ENCODE measurements around the gene DCAF17. TPM values are rescaled to one million over a fixed set of nuclear protein-coding genes. Genes with fewer than 3 reads are reported as not detected.
"Not testable (repeated sequence)": the region's sequence is repeated elsewhere in the genome, so short reads cannot be mapped to it uniquely, and the experiment has no call there.

DCAF17 gene
- polyA plus RNA-seq, 5 donors, result 17.8 to 34.5 (median 32.5) TPM

DNA sequence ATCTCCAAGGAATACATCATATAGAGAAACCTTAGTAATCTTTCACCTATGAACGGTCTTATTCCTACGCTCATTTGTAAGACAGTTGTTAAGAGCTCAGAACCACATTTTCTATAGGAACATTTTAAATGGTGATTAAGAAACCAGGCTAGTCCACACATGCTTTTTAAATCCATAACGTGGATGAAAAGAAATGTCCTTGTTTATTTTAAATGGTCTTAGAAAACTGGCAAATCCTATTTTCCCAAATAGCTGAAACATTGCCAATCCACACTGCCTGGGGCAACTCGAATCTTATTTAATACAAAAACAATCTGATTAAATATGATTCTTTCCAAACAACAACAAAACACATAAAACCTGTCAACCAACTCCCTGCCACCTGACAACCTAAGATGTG is 23.9 kb upstream of the DCAF17 start:
- DNase-seq, result no peak

DNA sequence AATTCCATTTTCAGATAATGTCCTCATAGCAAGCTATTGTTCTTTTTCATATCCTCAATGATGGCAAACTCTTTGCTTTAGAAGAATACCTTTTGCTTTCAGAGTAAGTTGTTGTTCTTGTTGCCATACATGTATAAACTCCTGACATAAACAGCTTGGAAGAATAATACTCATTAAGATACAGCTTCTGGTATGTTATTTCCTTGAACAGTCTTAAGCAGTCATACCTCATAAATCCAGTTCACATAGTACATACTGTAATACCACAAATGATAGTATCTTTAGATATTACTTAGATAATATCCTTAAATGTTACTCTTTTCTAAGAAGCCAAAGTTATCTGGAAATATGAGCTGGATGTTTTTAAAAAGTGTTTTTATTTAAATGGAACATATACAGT is 23.4 kb upstream of the DCAF17 start:
- no peak for DNase-seq

DNA sequence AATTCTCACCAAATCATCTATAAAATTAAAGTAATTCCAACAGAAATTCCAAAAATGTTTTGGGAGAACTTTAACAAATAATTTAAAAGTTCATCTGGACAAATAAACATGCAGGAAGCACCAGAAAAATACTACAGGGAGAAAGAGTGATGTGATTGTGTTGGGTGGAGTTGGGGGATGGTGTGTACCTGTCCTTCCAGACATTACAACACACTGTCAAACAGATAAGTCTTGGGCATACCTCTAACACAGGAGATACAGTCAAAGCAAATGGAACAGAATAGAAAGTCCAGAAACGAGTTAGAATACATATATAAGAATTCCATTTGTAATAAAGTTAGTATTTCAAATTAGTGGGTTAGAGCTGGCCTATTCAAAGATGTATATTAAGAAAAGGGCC is 22.8 kb upstream of the DCAF17 start:
- DNase-seq, result no peak

DNA sequence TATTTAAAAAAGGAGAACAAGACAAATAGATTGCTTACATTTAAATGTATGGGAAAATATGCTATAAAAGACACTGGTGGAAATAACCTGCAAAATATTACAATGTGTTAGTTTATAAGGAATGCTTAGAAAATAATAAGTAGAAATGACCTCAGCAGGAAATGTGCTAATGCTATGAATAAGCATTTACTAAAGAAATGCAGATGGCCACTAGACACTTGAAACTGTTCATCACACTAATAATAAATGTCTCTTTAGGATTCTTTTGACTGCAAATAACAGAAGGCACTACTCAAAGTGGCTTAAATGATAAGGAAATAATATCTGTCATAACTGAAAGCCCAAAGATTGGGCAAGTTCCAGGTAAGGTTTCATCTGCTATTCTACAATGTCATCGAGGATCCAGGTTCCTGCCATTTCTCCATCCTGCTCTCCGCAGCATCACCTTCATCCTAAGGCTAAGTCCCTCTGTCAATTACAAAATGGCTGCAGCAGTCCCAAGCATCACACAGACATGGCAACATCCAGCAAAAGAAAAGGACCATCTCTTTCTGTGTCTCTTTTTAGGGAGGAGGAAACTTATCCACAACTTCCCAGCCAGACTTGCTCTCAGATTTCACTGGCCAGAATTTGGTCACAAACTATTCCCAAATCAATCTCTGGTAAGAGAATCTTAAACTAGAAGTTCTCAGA is 22.1 kb upstream of the DCAF17 start:
- DNase-seq, result no peak

DNA sequence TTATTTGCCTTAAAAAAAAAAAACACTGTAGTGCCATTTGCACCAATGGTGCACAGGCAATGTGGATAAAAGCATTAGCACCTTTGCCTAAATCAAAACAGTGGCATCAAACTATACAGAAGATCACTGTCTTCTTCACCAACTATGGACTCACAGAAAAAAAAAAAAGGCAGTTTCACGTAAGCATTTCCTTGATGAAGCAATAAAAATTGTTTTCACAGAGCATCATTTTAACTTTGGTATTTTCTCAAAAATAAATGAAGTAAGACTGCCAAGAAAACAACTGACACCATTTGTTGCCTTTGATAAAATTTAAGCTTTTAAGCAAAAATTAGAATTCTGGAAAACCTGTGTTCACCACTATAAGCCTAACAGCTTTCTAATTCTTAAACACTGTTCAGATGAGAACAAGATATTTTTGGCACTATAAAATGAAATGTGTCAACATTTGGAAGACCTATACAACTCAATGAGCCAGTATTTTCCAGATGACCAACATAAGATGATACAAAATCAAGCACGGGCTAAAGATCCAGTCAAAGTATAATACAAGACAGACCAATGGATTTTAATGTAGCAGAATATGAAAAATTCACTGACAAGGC is 21.4 kb upstream of the DCAF17 start:
- no peak for DNase-seq

DNA sequence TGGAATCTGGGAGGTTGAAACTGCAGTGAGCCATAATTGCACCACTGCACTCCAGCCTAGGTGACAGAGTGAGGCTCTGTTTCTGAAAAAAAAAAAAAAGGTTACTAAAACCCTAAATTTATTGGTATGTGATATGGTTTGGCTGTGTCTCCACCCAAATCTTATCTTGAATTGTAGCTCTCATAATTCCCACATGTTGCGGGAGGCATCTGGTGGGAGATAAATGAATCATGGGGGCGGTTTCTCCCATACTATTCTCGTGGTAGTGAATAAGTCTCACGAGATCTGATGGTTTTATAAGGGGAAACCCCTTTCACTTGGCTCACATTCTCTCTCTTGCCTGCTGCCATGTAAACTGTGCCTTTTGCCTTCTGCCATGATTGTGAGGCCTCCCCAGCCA is 19.4 kb upstream of the DCAF17 start:
- not testable (repeated sequence) for DNase-seq

DNA sequence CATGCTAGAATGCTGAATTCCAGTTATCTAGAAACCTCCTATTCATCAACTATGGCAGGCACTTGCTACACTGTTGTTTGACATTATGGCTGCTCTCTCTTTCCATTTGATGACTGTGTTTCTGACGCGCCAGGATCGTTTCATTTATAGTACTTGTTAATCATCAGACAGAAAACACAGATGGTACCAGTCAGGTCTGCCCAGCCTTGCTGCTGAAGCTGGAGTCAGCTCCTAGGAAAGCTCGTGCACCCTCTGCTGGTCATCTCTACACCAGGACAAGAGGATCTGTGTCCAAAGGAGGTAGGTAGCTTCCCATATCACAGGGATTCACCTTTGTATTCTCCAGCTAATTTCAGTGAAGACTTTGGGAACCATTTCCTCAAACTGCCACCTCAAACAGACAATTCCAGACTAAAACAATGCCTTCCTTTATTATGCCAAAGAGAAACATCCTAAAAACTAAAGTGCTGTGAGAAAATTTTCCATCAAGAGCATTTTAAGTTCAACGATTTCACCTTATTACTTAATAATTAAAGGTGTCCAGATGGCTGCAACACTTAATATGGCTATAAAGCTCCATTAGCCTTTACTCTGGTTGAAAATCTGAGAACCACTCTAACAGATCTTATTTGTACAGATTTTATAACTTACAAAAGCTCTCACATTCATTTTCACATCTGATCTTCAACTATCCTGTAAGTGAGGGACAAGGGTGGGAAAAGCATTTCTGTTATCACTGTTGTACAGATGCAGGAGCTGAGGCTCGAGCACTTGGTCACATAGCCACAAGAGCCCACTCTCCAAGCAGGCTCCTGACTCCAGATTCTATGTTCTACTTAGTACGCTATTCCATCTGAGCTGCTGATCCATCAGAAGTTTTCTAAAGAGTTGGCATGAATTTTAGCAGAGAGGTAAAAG is 17.8 kb upstream of the DCAF17 start:
- peak; percentile 67 to 80 for DNase-seq

DNA sequence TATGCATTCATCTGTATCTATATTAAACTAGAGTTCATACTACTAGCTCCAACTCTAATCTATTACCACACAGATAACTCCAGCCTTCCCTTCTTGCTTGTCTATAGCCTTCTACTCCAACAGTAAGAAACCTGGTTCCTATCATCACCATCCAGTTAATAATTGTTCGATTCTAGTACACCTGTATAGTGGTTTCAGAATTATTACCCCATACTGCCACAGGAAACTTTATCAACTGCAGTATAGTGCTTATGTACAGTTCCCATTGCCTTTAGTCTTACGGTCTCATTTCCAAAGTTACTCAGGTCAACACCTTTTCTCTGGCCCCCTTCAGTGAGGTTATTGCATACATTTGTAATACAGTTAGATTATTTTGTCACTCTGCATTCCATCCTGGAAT is 14.7 kb upstream of the DCAF17 start:
- DNase-seq, result no peak

DNA sequence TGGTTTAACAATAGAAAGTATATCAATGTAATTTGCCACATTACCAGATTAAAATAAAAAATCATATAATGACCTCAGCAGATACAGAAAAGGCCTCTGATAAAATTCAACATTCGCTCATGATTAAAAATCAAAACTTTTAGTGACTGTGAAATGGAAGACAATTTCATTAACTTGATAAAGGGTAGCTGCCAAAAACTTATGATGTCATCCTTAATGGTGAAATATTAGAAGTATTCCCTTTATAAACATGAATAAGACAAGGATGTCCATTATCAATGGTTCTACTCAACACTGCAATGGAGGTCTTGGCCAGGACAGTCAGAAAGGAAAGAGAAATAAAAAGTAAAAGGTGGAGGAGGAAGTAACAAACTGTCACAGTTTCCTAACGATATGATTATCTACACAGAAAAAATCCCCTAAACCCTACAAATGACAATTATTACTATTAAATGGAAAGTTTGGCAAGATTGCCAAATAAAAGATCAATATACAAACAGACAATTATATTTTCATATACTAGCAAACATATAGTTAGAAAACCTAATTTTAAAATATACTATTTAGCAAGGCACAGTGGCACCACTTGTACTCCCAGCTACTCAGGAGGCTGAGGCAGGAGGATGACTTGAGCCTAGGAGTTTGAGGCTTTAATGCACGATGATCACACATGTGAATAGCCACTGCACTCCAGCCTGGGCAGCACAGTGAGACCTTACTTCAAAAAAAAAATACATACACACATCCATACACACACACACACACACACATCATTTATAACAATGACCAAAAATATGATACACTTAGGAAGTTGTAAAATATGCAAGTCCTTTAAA is 13.1 kb upstream of the DCAF17 start:
- DNase-seq, result no peak

DNA sequence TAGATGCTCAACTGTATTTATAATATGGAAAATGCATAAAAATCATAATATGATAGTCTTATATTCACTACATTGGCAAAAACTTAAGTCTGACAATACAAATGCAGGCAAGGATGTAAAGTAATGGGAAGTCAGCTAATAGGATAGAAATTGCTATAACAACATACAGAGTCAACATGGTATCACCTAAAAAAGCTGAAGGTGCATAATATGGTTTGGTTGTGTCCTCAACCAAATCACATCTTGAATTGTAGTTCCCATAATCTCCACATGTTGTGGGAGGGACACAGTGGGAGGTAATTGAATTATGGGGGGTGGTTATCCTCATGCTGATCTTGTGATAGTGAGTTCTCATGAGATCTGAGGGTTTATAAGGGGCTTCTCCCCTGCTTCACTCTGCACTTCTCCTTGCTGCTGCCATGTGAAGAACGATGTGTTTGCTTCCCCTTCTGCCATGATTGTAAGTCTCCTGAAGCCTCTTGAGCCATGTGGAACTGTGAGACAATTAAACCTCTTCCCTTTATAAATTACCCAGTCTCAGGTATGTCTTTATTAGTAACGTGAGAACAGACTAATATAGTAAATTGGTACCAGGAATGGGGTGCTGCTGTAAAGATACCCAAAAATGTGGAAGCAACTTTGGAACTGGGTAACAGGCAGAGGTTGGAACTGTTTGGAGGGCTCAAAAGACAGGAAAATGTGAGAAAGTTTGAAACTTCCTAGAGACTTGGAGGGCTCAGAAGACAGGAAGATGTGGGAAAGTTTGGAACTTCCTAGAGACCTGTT is 11.1 kb upstream of the DCAF17 start:
- DNase-seq, result not testable (repeated sequence)

DNA sequence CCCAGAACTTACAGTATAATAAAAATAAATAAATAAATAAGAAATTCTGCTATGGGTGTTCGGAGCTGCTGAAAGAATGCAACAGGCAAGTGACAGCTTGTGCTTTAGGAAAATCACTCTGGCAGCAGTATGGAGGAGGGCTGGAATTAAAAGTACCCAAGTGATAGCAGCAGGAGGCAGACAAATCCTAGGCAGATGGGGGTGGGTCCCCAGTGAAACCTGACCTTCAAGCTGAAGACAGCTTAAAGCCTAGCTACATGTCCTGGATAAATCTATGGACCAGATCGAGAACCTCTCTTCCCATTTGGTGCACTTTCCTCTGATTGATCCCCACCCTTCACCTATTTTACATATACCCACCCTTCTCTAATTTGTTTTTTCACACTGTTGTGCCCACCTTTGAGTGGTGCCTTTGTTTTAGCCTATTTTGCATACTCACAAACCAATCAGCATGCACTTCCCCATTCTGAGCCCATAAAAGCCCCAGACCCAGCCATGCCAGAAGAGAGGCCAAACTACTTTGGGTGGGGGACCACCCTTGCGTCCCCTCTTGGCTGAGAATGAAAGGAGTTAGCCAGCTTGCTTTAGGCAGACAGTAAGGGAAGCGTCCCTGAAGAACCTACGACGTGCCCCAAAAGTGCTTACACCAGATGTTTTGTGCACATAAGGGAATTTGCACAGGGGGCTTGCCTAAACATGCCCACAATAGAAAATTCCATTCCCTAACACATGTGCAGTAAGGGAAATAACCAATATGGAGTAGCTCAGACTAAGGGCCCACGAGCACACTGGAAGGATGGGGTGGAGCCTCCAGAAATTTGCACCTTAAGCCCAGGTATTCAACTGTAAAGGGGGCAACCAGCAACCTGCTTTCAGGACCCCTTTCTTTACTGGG is 3.3 kb upstream of the DCAF17 start:
- DNase-seq, result no peak

DNA sequence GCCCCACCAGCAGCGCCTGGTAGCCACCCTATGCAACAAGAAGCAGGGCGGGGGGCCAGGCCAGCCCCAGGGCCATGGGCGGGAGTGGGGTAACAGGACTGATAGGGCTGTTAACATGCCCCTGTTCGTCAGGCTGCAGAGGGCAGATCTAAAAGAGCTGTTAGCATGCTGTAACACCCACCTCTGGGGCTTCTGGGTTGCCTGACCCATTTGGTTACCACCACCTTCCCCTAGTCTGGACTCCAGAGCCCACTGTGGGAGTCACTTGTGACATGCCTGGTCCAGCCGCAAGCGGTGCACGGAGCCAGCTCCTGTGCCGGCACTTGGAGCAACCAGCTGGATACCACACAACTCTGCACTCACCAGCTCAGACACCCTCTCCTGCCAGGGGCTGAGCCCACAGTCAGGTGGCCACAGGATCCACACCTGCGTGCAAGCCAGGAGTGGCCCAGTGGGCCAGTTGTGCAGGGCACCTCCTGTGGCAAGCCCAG is 2.3 kb upstream of the DCAF17 start:
- no peak for DNase-seq

DNA sequence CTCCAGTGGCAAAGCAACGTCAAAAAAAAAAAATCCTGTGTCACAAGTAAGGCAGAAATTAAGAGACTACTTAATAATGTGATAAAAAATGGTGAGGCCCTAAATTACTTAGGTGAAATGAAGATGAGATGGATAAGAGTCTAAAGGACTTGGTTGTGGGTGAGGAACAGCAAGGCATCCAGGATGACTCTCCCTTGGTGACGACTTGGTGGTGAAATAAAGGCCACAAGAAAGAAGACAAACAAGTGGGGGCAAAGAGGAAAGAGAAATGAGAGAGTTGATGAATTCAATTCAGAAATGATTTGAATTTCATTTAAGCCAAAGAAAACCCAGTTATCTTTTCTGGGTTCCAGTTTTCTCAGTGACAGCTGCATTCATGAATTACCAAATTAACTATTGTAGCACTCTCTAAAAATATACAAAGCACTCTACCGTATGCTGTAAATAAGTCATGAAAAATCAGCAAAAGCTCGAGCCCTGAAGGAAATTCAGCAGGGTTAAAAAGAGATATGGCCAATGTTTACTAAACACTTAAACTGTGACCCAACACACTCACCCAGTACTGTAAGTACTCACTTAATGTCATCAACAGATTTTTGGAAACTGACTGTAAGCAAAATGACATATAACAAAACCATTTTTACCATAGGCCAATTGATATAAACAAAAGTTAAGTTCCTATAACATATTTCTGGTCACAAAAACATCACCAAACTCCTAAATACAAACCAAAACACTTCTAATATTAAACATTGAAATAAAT is 1.6 kb upstream of the DCAF17 start:
- no peak for DNase-seq

DNA sequence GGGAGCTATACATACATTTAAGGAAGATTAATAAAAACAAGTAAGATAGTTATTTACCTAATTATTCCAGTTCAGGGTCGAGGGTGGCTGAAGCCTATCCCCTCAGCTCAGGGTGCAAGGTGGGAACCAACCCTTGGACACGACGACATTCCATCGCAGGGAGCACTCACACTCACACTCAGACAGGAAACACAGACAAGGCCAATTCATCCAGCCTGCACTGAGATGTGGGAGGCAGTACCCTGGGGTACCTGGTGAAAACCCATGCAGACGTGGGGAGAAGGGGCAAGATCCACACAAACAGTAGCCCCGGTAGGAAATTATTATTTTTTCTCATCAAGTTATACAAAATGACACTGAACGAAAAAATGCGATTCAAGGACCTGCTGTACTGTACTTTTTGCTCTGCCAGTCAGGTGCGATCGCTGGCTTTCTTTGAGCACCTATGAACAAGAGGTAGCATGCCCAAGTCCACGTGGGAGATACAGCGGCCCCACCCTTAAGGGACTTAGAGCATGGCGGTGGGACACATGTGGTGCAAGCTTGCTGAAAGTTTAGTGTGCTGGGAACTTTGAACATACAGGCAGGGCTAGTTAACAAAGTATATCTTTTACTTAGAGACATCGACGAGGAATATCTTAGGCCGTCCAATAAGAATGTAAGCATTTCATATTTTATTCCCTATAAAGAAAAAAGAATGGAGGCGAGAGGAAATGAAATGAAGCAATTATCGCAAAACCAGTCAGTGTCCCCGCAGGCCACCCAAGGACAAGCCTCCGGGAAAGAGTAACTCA is 860 bp upstream of the DCAF17 start:
- no peak for DNase-seq

DNA sequence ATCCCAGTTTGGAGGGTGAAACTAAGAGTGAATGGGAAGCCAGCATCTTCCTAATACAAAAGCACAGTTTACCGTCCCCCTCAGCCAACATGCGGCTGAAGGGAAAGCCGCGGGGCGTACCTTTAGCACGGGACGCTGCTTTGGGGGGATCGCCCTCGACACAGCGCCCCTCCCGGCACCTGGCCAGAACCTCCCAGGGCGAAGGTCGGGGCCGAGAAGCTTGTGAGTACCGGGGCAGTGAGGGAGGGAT is 338 bp upstream of the DCAF17 start, which contains the start of gene METTL8:
Gene METTL8, minus strand, starts transcription at position 228 of the 250 bp plus-strand sequence. CDS start 41,805 bp downstream, outside the sequence.
- DNase-seq, result no peak

DNA sequence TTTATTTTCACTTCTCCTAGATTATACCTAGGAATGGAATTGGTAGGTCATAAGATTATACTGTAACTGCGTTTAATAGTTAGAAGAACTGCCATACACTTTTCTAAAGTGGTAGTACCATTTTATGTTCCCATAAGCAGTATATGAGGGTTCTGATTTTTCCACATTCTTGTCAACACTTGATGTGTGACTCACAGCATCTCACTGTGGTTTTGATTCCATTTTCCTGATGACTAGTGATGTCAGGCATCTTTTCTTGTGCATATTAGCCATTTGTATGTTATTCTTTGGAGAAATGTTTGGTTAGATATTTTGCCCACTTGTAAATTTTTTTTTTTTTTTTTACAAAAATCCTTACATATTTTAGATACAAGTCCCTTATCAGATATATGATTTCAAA is 2.3 kb downstream of the DCAF17 start:
- no peak for DNase-seq

DNA sequence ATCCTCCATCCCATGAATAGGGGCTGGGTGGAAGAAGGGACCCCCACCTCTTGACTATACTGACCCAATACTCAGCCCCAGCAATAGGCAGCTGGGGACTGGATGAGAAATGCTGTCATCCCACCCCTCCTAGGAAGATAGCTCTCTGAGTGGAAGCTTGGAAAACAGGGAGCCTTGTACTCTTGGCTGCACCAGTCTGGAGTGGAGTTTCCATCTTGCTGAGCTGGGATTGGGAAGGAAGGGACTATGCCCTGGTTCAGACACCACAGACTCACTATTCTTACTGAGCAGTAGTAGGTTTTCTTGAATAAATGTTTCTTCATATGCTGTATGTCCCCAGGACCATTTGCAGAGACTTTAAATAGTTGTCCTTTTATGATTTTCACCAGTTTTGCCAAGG is 7.4 kb downstream of the DCAF17 start:
- no peak for DNase-seq

DNA sequence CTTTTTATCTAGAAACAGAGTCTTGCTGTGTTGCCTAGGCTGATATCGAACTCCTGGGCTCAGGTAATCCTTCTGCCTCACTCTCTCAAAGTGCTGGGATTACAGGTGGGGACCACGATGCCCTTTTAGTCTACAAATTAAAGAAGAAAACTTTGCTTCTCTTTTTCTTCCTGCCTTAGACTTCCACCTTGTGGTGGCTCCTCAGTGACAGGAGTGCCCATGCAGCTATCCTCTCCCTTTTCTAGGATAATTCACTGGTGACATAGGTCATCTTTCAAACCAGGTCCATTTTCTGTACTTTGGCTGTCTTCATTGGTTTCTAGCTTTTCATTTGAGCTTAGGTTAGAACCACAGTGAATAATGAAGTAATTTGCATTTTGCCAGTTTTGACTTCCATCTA is 13.6 kb downstream of the DCAF17 start:
- no peak for DNase-seq

All from right lung (tissue), 5 donors.